ENCODE data around the gene DLGAP3. TPM values are rescaled to one million over a fixed set of nuclear protein-coding genes. Genes with fewer than 3 reads are reported as not detected.

Gene DLGAP3
- polyA plus RNA-seq (2013, experiment 1 of 2) = 1.5 TPM
- 1.6 TPM for polyA plus RNA-seq (2013, experiment 2 of 2)

GRCh38 chr1:34929497-34929852 is at the start of gene DLGAP3:
TSS of gene DLGAP3 (minus strand) at chr1:34929650. CDS start at chr1:34905383, 24,267 bp downstream.
- H3K27ac ChIP-seq (replicated peaks; ENCODE audit: low read length) = no peak within 1 kb of the TSS
- no peak within 1 kb of the TSS for H2BK5ac ChIP-seq (ENCODE audit: low read length)
- H4K8ac ChIP-seq (ENCODE audit: low read depth, low read length) = no peak within 1 kb of the TSS
- H2BK120ac ChIP-seq (ENCODE audit: low read depth, low read length) = no peak within 1 kb of the TSS
- no peak within 1 kb of the TSS for H4K91ac ChIP-seq (ENCODE audit: low read depth, low read length, poor library complexity)
- H2AFZ ChIP-seq (ENCODE audit: low read length) = peak within 1 kb of the TSS; percentile 94
- peak; percentile 64 for DNase-seq (ENCODE audit: low spot score)
- no peak within 1 kb of the TSS for H3K4ac ChIP-seq (ENCODE audit: low read length)
- H3K14ac ChIP-seq (ENCODE audit: low read length) = peak within 1 kb of the TSS; percentile 97
- H3K4me2 ChIP-seq (ENCODE audit: insufficient read depth, low read length, poor library complexity, severe bottlenecking) = peak within 1 kb of the TSS; percentile 98
- H2AK5ac ChIP-seq (ENCODE audit: low read depth, low read length) = peak within 1 kb of the TSS; percentile 11
- H2BK12ac ChIP-seq (ENCODE audit: low read length) = no peak within 1 kb of the TSS
- peak within 1 kb of the TSS; percentile 23 for H3K23ac ChIP-seq (ENCODE audit: low read depth, low read length, poor library complexity)
- no peaks in the 10 kb centered on the region for H3K79me1 ChIP-seq (ENCODE audit: low read depth, low read length)
- H3K27me3 ChIP-seq (ENCODE audit: control insufficient read depth in 3 of 3, insufficient read depth in 3 of 3, low read depth in 1 of 3, low read length in 3 of 3) = peaks cover 0 to 73% (median 34%) of the 10 kb centered on the region in 3 experiments
- no CpG with 5 or more reads among the region's 50 CpGs for WGBS, 2 donors (ENCODE audit: extremely low coverage in 2 of 2, insufficient read length in 2 of 2, insufficient replicate concordance in 1 of 2)
- H3K9me3 ChIP-seq (replicated peaks in 1 of 2; ENCODE audit: control insufficient read depth in 2 of 2, insufficient read depth in 1 of 2, low read depth in 1 of 2, low read length in 2 of 2) = no peaks in the 10 kb centered on the region
- peak within 1 kb of the TSS; percentile 84 for H3K18ac ChIP-seq (ENCODE audit: low read length)
- H3K4me1 ChIP-seq (ENCODE audit: control insufficient read depth in 2 of 2, insufficient read depth in 1 of 2, low read depth in 1 of 2, low read length in 2 of 2) = peaks cover 8 to 13% of the 10 kb centered on the region in 2 donors
- H3K36me3 ChIP-seq (replicated peaks in 1 of 2; ENCODE audit: control insufficient read depth in 2 of 2, insufficient read depth in 2 of 2, low read length in 2 of 2) = no peaks in the 10 kb centered on the region
- no peak within 1 kb of the TSS for H2BK15ac ChIP-seq (ENCODE audit: low read length)
- peak within 1 kb of the TSS; percentile 90 for H3K9ac ChIP-seq (ENCODE audit: low read depth, low read length, poor library complexity)
- H3K4me3 ChIP-seq (ENCODE audit: low read length in 2 of 2) = peak within 1 kb of the TSS; percentile 52 to 81

GRCh38 chr1:34978921-34979320 is 49.5 kb upstream of the DLGAP3 start:
- WGBS, 2 donors (ENCODE audit: extremely low coverage in 2 of 2, insufficient read length in 2 of 2, insufficient replicate concordance in 1 of 2) = no CpG with 5 or more reads among the region's 6 CpGs
- Histone ChIP-seq H4K91ac (ENCODE audit: low read depth, low read length, poor library complexity) (no peak overlapping the region), H2BK5ac (ENCODE audit: low read length) (peak overlapping the region; percentile 6), H3K79me1 (ENCODE audit: low read depth, low read length) (peaks cover 2% of the 10 kb centered on the region), H2BK120ac (ENCODE audit: low read depth, low read length) (no peak overlapping the region), H3K4me1 (ENCODE audit: control insufficient read depth in 2 of 2, insufficient read depth in 1 of 2, low read depth in 1 of 2, low read length in 2 of 2) (peaks cover under 1 to 2% of the 10 kb centered on the region in 2 donors), H3K23ac (ENCODE audit: low read depth, low read length, poor library complexity) (peak overlapping the region; percentile 8), H3K36me3 (replicated peaks in 1 of 2; ENCODE audit: control insufficient read depth in 2 of 2, insufficient read depth in 2 of 2, low read length in 2 of 2) (peaks cover 0 to 11% of the 10 kb centered on the region in 2 donors), H2AK5ac (ENCODE audit: low read depth, low read length) (no peak overlapping the region), H3K4ac (ENCODE audit: low read length) (no peak overlapping the region), H3K4me2 (ENCODE audit: insufficient read depth, low read length, poor library complexity, severe bottlenecking) (no peak overlapping the region), H3K18ac (ENCODE audit: low read length) (no peak overlapping the region), H3K4me3 (ENCODE audit: low read length in 2 of 2) (no peak overlapping the region), H3K9ac (ENCODE audit: low read depth, low read length, poor library complexity) (peak overlapping the region; percentile 12), H4K8ac (ENCODE audit: low read depth, low read length) (no peak overlapping the region), H2BK12ac (ENCODE audit: low read length) (no peak overlapping the region), H3K27ac (replicated peaks; ENCODE audit: low read length) (no peak overlapping the region), H3K9me3 (replicated peaks in 1 of 2; ENCODE audit: control insufficient read depth in 2 of 2, insufficient read depth in 1 of 2, low read depth in 1 of 2, low read length in 2 of 2) (no peaks in the 10 kb centered on the region), H2AFZ (ENCODE audit: low read length) (no peak overlapping the region), H3K14ac (ENCODE audit: low read length) (peak overlapping the region; percentile 75), H3K27me3 (ENCODE audit: control insufficient read depth in 3 of 3, insufficient read depth in 3 of 3, low read depth in 1 of 3, low read length in 3 of 3) (no peaks in the 10 kb centered on the region), H2BK15ac (ENCODE audit: low read length) (no peak overlapping the region)
- DNase-seq (ENCODE audit: low spot score) = no peak

GRCh38 chr1:34977858-34978257 is 48.4 kb upstream of the DLGAP3 start:
- no peak overlapping the region for H3K4me2 ChIP-seq (ENCODE audit: insufficient read depth, low read length, poor library complexity, severe bottlenecking)
- H3K4me1 ChIP-seq (ENCODE audit: control insufficient read depth in 2 of 2, insufficient read depth in 1 of 2, low read depth in 1 of 2, low read length in 2 of 2) = no peaks in the 10 kb centered on the region
- no peaks in the 10 kb centered on the region for H3K27me3 ChIP-seq (ENCODE audit: control insufficient read depth in 3 of 3, insufficient read depth in 3 of 3, low read depth in 1 of 3, low read length in 3 of 3)
- no peak overlapping the region for H3K4me3 ChIP-seq (ENCODE audit: low read length in 2 of 2)
- H2BK12ac ChIP-seq (ENCODE audit: low read length) = no peak overlapping the region
- H3K36me3 ChIP-seq (replicated peaks in 1 of 2; ENCODE audit: control insufficient read depth in 2 of 2, insufficient read depth in 2 of 2, low read length in 2 of 2) = peaks cover 0 to 11% of the 10 kb centered on the region in 2 donors
- no peak overlapping the region for H3K4ac ChIP-seq (ENCODE audit: low read length)
- no peak overlapping the region for H2BK5ac ChIP-seq (ENCODE audit: low read length)
- no CpG with 5 or more reads among the region's 2 CpGs for WGBS, 2 donors (ENCODE audit: extremely low coverage in 2 of 2, insufficient read length in 2 of 2, insufficient replicate concordance in 1 of 2)
- no peak overlapping the region for H3K9ac ChIP-seq (ENCODE audit: low read depth, low read length, poor library complexity)
- H3K14ac ChIP-seq (ENCODE audit: low read length) = no peak overlapping the region
- no peak overlapping the region for H3K23ac ChIP-seq (ENCODE audit: low read depth, low read length, poor library complexity)
- H2AK5ac ChIP-seq (ENCODE audit: low read depth, low read length) = no peak overlapping the region
- H2BK120ac ChIP-seq (ENCODE audit: low read depth, low read length) = no peak overlapping the region
- no peaks in the 10 kb centered on the region for H3K9me3 ChIP-seq (replicated peaks in 1 of 2; ENCODE audit: control insufficient read depth in 2 of 2, insufficient read depth in 1 of 2, low read depth in 1 of 2, low read length in 2 of 2)
- no peak overlapping the region for H2AFZ ChIP-seq (ENCODE audit: low read length)
- H2BK15ac ChIP-seq (ENCODE audit: low read length) = no peak overlapping the region
- H3K27ac ChIP-seq (replicated peaks; ENCODE audit: low read length) = no peak overlapping the region
- no peak for DNase-seq (ENCODE audit: low spot score)
- peaks cover 2% of the 10 kb centered on the region for H3K79me1 ChIP-seq (ENCODE audit: low read depth, low read length)
- H3K18ac ChIP-seq (ENCODE audit: low read length) = no peak overlapping the region
- no peak overlapping the region for H4K8ac ChIP-seq (ENCODE audit: low read depth, low read length)
- H4K91ac ChIP-seq (ENCODE audit: low read depth, low read length, poor library complexity) = no peak overlapping the region

- no peaks in the 10 kb centered on the region for H3K4me1 ChIP-seq (ENCODE audit: control insufficient read depth in 2 of 2, insufficient read depth in 1 of 2, low read depth in 1 of 2, low read length in 2 of 2)
- no peak overlapping the region for H2AFZ ChIP-seq (ENCODE audit: low read length)
- no peaks in the 10 kb centered on the region for H3K27me3 ChIP-seq (ENCODE audit: control insufficient read depth in 3 of 3, insufficient read depth in 3 of 3, low read depth in 1 of 3, low read length in 3 of 3)
- no peak overlapping the region for H2BK12ac ChIP-seq (ENCODE audit: low read length)
- H3K4me3 ChIP-seq (ENCODE audit: low read length in 2 of 2) = no peak overlapping the region
- no peak overlapping the region for H3K9ac ChIP-seq (ENCODE audit: low read depth, low read length, poor library complexity)
- H2BK120ac ChIP-seq (ENCODE audit: low read depth, low read length) = no peak overlapping the region
- no peak for DNase-seq (ENCODE audit: low spot score)
- H3K14ac ChIP-seq (ENCODE audit: low read length) = no peak overlapping the region
- H3K27ac ChIP-seq (replicated peaks; ENCODE audit: low read length) = no peak overlapping the region
- no peak overlapping the region for H2BK15ac ChIP-seq (ENCODE audit: low read length)
- H3K4ac ChIP-seq (ENCODE audit: low read length) = no peak overlapping the region
- no peak overlapping the region for H2BK5ac ChIP-seq (ENCODE audit: low read length)
- H3K79me1 ChIP-seq (ENCODE audit: low read depth, low read length) = peaks cover 4% of the 10 kb centered on the region
- peaks cover 0 to 10% of the 10 kb centered on the region in 2 donors for H3K36me3 ChIP-seq (replicated peaks in 1 of 2; ENCODE audit: control insufficient read depth in 2 of 2, insufficient read depth in 2 of 2, low read length in 2 of 2)
- no CpG with 5 or more reads among the region's 13 CpGs for WGBS, 2 donors (ENCODE audit: extremely low coverage in 2 of 2, insufficient read length in 2 of 2, insufficient replicate concordance in 1 of 2)
- no peak overlapping the region for H3K23ac ChIP-seq (ENCODE audit: low read depth, low read length, poor library complexity)
- no peaks in the 10 kb centered on the region for H3K9me3 ChIP-seq (replicated peaks in 1 of 2; ENCODE audit: control insufficient read depth in 2 of 2, insufficient read depth in 1 of 2, low read depth in 1 of 2, low read length in 2 of 2)
- H4K91ac ChIP-seq (ENCODE audit: low read depth, low read length, poor library complexity) = no peak overlapping the region
- no peak overlapping the region for H3K18ac ChIP-seq (ENCODE audit: low read length)
- no peak overlapping the region for H2AK5ac ChIP-seq (ENCODE audit: low read depth, low read length)
- H4K8ac ChIP-seq (ENCODE audit: low read depth, low read length) = no peak overlapping the region
- no peak overlapping the region for H3K4me2 ChIP-seq (ENCODE audit: insufficient read depth, low read length, poor library complexity, severe bottlenecking)
Observed at GRCh38 chr1:34977210-34977471, 47.7 kb upstream of the DLGAP3 start.
